ENCODE data around the gene SEPTIN8. TPM values are rescaled to one million over a fixed set of nuclear protein-coding genes. Genes with fewer than 3 reads are reported as not detected.
"Not testable (repeated sequence)": the region's sequence is repeated elsewhere in the genome, so short reads cannot be mapped to it uniquely, and the experiment has no call there.

Gene SEPTIN8
- total RNA-seq, 1 donor from 2014 or later: 30.4 TPM

GRCh38 chr5:132813599-132814502 is 36.8 kb upstream of the SEPTIN8 start:
- DNase-seq (peak; percentile 48), ATAC-seq (peak; percentile 83)
- intact Hi-C loops (cut with micrococcal nuclease): no loop called here

- intact Hi-C loops (cut with micrococcal nuclease): no loop called here
- DNase-seq (no peak), ATAC-seq (no peak)
Observed at GRCh38 chr5:132812781-132813598, 36.0 kb upstream of the SEPTIN8 start, which contains the start of gene SOWAHA. SOWAHA (plus strand) TSS chr5:132813302; CDS start chr5:132813622, 320 bp downstream.

GRCh38 chr5:132812123-132812765 is 35.2 kb upstream of the SEPTIN8 start:
- intact Hi-C loops (cut with micrococcal nuclease): no loop called here
- ATAC-seq (no peak), DNase-seq (no peak)

- intact Hi-C loops (cut with micrococcal nuclease): no loop called here
Observed at GRCh38 chr5:132810605-132811004, 33.6 kb upstream of the SEPTIN8 start.

GRCh38 chr5:132808866-132809265 is 31.8 kb upstream of the SEPTIN8 start:
- ATAC-seq (no peak), DNase-seq (no peak)
- intact Hi-C loops (cut with micrococcal nuclease): no loop called here

More at GRCh38 chr5:132810605-132811004, 33.6 kb upstream of the SEPTIN8 start:
- ATAC-seq (no peak), DNase-seq (no peak)

- intact Hi-C loops (cut with micrococcal nuclease): no loop called here
- no peak for DNase-seq
- no peak for ATAC-seq
Observed at GRCh38 chr5:132808448-132808847, 31.4 kb upstream of the SEPTIN8 start.

- intact Hi-C loops (cut with micrococcal nuclease): no loop called here
- no peak for ATAC-seq
- DNase-seq: no peak
Observed at GRCh38 chr5:132807163-132807838, 30.3 kb upstream of the SEPTIN8 start.

GRCh38 chr5:132806804-132807162 is 29.7 kb upstream of the SEPTIN8 start:
- intact Hi-C loops (cut with micrococcal nuclease); DNase-seq; ATAC-seq: not testable (repeated sequence)

GRCh38 chr5:132805872-132806271 is 28.8 kb upstream of the SEPTIN8 start:
- ATAC-seq; DNase-seq; intact Hi-C loops (cut with micrococcal nuclease): not testable (repeated sequence)

GRCh38 chr5:132804219-132804618 is 27.2 kb upstream of the SEPTIN8 start:
- DNase-seq; ATAC-seq; intact Hi-C loops (cut with micrococcal nuclease): not testable (repeated sequence)

- DNase-seq; ATAC-seq; intact Hi-C loops (cut with micrococcal nuclease): not testable (repeated sequence)
Observed at GRCh38 chr5:132802685-132803066, 25.6 kb upstream of the SEPTIN8 start.

- intact Hi-C loops (cut with micrococcal nuclease): no loop called here
- DNase-seq (no peak), ATAC-seq (no peak)
Observed at GRCh38 chr5:132802044-132802684, 25.1 kb upstream of the SEPTIN8 start.

- ATAC-seq (no peak), DNase-seq (no peak)
- intact Hi-C loops (cut with micrococcal nuclease): no loop called here
Observed at GRCh38 chr5:132800545-132800944, 23.5 kb upstream of the SEPTIN8 start.

GRCh38 chr5:132799392-132799791 is 22.4 kb upstream of the SEPTIN8 start:
- DNase-seq: no peak
- ATAC-seq: no peak
- intact Hi-C loops (cut with micrococcal nuclease): no loop called here

GRCh38 chr5:132797651-132798050 is 20.6 kb upstream of the SEPTIN8 start:
- intact Hi-C loops (cut with micrococcal nuclease): no loop called here
- DNase-seq (no peak), ATAC-seq (peak; percentile 45)

- ATAC-seq: no peak
- intact Hi-C loops (cut with micrococcal nuclease): no loop called here
Observed at GRCh38 chr5:132791026-132791425, 14.0 kb upstream of the SEPTIN8 start.

GRCh38 chr5:132790201-132790865 is 13.3 kb upstream of the SEPTIN8 start:
- DNase-seq (peak; percentile 47), ATAC-seq (peak; percentile 64)
- intact Hi-C loops (cut with micrococcal nuclease): no loop called here

More at GRCh38 chr5:132791026-132791425, 14.0 kb upstream of the SEPTIN8 start:
- no peak for DNase-seq

Measured in left ventricle myocardium superior (tissue), 1 donor.